Activated T-helper 17 cell treated with anti-CD3 and anti-CD28 coated beads, Interleukin-2, amount 50 U/mL, for 72 hours (primary cell): ENCODE data around the gene RANBP3L. TPM values are rescaled to one million over a fixed set of nuclear protein-coding genes. Genes with fewer than 3 reads are reported as not detected.
"Not testable (repeated sequence)": the region's sequence is repeated elsewhere in the genome, so short reads cannot be mapped to it uniquely, and the experiment has no call there.

Experiments
- ATAC-seq: fragments of 150-1000 bp; cut with Tn5 transposase; replicated peaks from 2 replicates; pipeline ENCODE4 v1.10.0; 2021; ENCODE audit warnings: mild to moderate bottlenecking, moderate library complexity
- H3K27ac Mint-ChIP-seq: one replicate; pipeline ENCODE4 v1.8.0; 2022; ENCODE audit warnings: mixed read lengths
- H3K27me3 Mint-ChIP-seq: one replicate; pipeline ENCODE4 v1.8.0; 2022; ENCODE audit warnings: mixed read lengths
- H3K36me3 Mint-ChIP-seq: one replicate; pipeline ENCODE4 v1.8.0; 2022; ENCODE audit warnings: low read depth, mild to moderate bottlenecking, mixed read lengths
- H3K4me1 Mint-ChIP-seq: one replicate; pipeline ENCODE4 v1.8.0; 2022; ENCODE audit warnings: mixed read lengths
- H3K4me3 Mint-ChIP-seq: one replicate; pipeline ENCODE4 v1.8.0; 2022; ENCODE audit warnings: mild to moderate bottlenecking, mixed read lengths
- H3K9me3 Mint-ChIP-seq: one replicate; pipeline ENCODE4 v1.8.0; 2022; ENCODE audit warnings: mixed read lengths
- total RNA-seq, 2 donors: library from RNA; stranded (reverse); gene quantifications; one replicate each; pipeline ENCODE4 v1.2.3, GENCODE V29; 2022

Gene RANBP3L
- total RNA-seq, 2 donors from 2014 or later = not detected

- no peaks in the 10 kb centered on the region for H3K9me3 Mint-ChIP-seq
- peaks cover 19% of the 10 kb centered on the region for H3K27me3 Mint-ChIP-seq
Observed at GRCh38 chr5:36304095-36304805, 2.5 kb upstream of the RANBP3L start.

GRCh38 chr5:36300927-36301540 lies 668 bp downstream of the RANBP3L start:
- Mint-ChIP-seq H3K27me3 (peaks cover 17% of the 10 kb centered on the region), H3K27ac (no peak overlapping the region), H3K9me3 (no peaks in the 10 kb centered on the region), H3K4me3 (no peak overlapping the region), H3K4me1 (no peaks in the 10 kb centered on the region), H3K36me3 (no peaks in the 10 kb centered on the region)
- peak; percentile 52 for ATAC-seq

More at GRCh38 chr5:36304095-36304805, 2.5 kb upstream of the RANBP3L start:
- no peak for ATAC-seq
- H3K27ac Mint-ChIP-seq = no peak overlapping the region
- H3K36me3 Mint-ChIP-seq = no peaks in the 10 kb centered on the region
- H3K4me3 Mint-ChIP-seq = no peak overlapping the region
- no peaks in the 10 kb centered on the region for H3K4me1 Mint-ChIP-seq

- Mint-ChIP-seq H3K27me3 (peaks cover 20% of the 10 kb centered on the region), H3K36me3 (no peaks in the 10 kb centered on the region), H3K4me1 (no peaks in the 10 kb centered on the region), H3K9me3 (no peaks in the 10 kb centered on the region), H3K4me3 (no peak overlapping the region), H3K27ac (no peak overlapping the region)
- no peak for ATAC-seq
Observed at GRCh38 chr5:36300191-36300926, 1.3 kb downstream of the RANBP3L start.

GRCh38 chr5:36298552-36298951 lies 3.1 kb downstream of the RANBP3L start:
- ATAC-seq = no peak
- no peaks in the 10 kb centered on the region for H3K36me3 Mint-ChIP-seq
- no peaks in the 10 kb centered on the region for H3K9me3 Mint-ChIP-seq
- no peak overlapping the region for H3K27ac Mint-ChIP-seq
- peaks cover 24% of the 10 kb centered on the region for H3K27me3 Mint-ChIP-seq
- H3K4me1 Mint-ChIP-seq = no peaks in the 10 kb centered on the region
- no peak overlapping the region for H3K4me3 Mint-ChIP-seq

- Mint-ChIP-seq H3K4me1 (no peaks in the 10 kb centered on the region), H3K27me3 (peaks cover 24% of the 10 kb centered on the region), H3K4me3 (no peak overlapping the region), H3K36me3 (no peaks in the 10 kb centered on the region), H3K9me3 (no peaks in the 10 kb centered on the region), H3K27ac (no peak overlapping the region)
- ATAC-seq = no peak
Observed at GRCh38 chr5:36297653-36298052, 4.0 kb downstream of the RANBP3L start.

- ATAC-seq = no peak
- Mint-ChIP-seq H3K9me3 (no peaks in the 10 kb centered on the region), H3K27me3 (peaks cover 10% of the 10 kb centered on the region), H3K4me3 (no peak overlapping the region), H3K27ac (no peak overlapping the region), H3K36me3 (no peaks in the 10 kb centered on the region), H3K4me1 (no peaks in the 10 kb centered on the region)
Observed at GRCh38 chr5:36285837-36286615, 15.7 kb downstream of the RANBP3L start.

GRCh38 chr5:36283775-36284174 lies 17.9 kb downstream of the RANBP3L start:
- H3K27me3 Mint-ChIP-seq, H3K4me1 Mint-ChIP-seq, H3K4me3 Mint-ChIP-seq, H3K36me3 Mint-ChIP-seq, ATAC-seq, H3K9me3 Mint-ChIP-seq, H3K27ac Mint-ChIP-seq: not testable (repeated sequence)

- H3K4me1 Mint-ChIP-seq = no peaks in the 10 kb centered on the region
- no peaks in the 10 kb centered on the region for H3K9me3 Mint-ChIP-seq
- no peak overlapping the region for H3K27ac Mint-ChIP-seq
- H3K27me3 Mint-ChIP-seq = peaks cover 4% of the 10 kb centered on the region
- H3K36me3 Mint-ChIP-seq = no peaks in the 10 kb centered on the region
- H3K4me3 Mint-ChIP-seq = no peak overlapping the region
- no peak for ATAC-seq
Observed at GRCh38 chr5:36281626-36282025, 20.1 kb downstream of the RANBP3L start.

GRCh38 chr5:36279054-36279698 lies 22.5 kb downstream of the RANBP3L start:
- H3K9me3 Mint-ChIP-seq = no peaks in the 10 kb centered on the region
- no peaks in the 10 kb centered on the region for H3K36me3 Mint-ChIP-seq
- no peak overlapping the region for H3K4me3 Mint-ChIP-seq
- H3K27ac Mint-ChIP-seq = no peak overlapping the region
- H3K4me1 Mint-ChIP-seq = no peaks in the 10 kb centered on the region
- peaks cover 4% of the 10 kb centered on the region for H3K27me3 Mint-ChIP-seq
- no peak for ATAC-seq

- H3K4me3 Mint-ChIP-seq = no peak overlapping the region
- H3K9me3 Mint-ChIP-seq = no peaks in the 10 kb centered on the region
- H3K4me1 Mint-ChIP-seq = no peaks in the 10 kb centered on the region
- H3K27ac Mint-ChIP-seq = no peak overlapping the region
- no peaks in the 10 kb centered on the region for H3K36me3 Mint-ChIP-seq
- ATAC-seq = no peak
- peaks cover 6% of the 10 kb centered on the region for H3K27me3 Mint-ChIP-seq
Observed at GRCh38 chr5:36277521-36278176, 24.1 kb downstream of the RANBP3L start.

GRCh38 chr5:36276864-36277263 lies 24.8 kb downstream of the RANBP3L start:
- Mint-ChIP-seq H3K9me3 (no peaks in the 10 kb centered on the region), H3K27me3 (peaks cover 6% of the 10 kb centered on the region), H3K4me3 (no peak overlapping the region), H3K36me3 (no peaks in the 10 kb centered on the region), H3K4me1 (no peaks in the 10 kb centered on the region), H3K27ac (no peak overlapping the region)
- no peak for ATAC-seq

GRCh38 chr5:36273809-36274526 lies 27.7 kb downstream of the RANBP3L start:
- no peaks in the 10 kb centered on the region for H3K4me1 Mint-ChIP-seq
- H3K27ac Mint-ChIP-seq = no peak overlapping the region
- H3K4me3 Mint-ChIP-seq = no peak overlapping the region
- H3K27me3 Mint-ChIP-seq = peaks cover 10% of the 10 kb centered on the region
- ATAC-seq = no peak
- H3K36me3 Mint-ChIP-seq = no peaks in the 10 kb centered on the region
- no peaks in the 10 kb centered on the region for H3K9me3 Mint-ChIP-seq

- H3K27ac Mint-ChIP-seq = no peak overlapping the region
- no peak for ATAC-seq
Observed at GRCh38 chr5:36272136-36272690, 29.5 kb downstream of the RANBP3L start.

More at GRCh38 chr5:36272136-36272690, 29.5 kb downstream of the RANBP3L start:
- Mint-ChIP-seq H3K27me3 (peaks cover 10% of the 10 kb centered on the region), H3K36me3 (no peaks in the 10 kb centered on the region), H3K9me3 (no peaks in the 10 kb centered on the region), H3K4me3 (no peak overlapping the region), H3K4me1 (no peaks in the 10 kb centered on the region)
